Urinary bladder (tissue), 4 donors: ENCODE results near the gene HTRA3. TPM values are rescaled to one million over a fixed set of nuclear protein-coding genes. Genes with fewer than 3 reads are reported as not detected.

Experiments used
- DNase-seq: peaks from one replicate; pipeline ENCODE4 v3.0.0-alpha.2; 2015; ENCODE audit errors: extremely low spot score
- H3K27ac ChIP-seq: one replicate; pipeline ENCODE4 v1.5.1; 2013; ENCODE audit warnings: low read depth, mild to moderate bottlenecking, moderate library complexity
- H3K36me3 ChIP-seq: one replicate; pipeline ENCODE4 v1.6.1; 2013; ENCODE audit warnings: mild to moderate bottlenecking, moderate library complexity; ENCODE audit not compliant: insufficient read depth
- H3K4me1 ChIP-seq: one replicate; pipeline ENCODE4 v1.6.1; 2013; ENCODE audit warnings: mild to moderate bottlenecking, moderate library complexity; ENCODE audit not compliant: insufficient read depth
- H3K4me3 ChIP-seq: one replicate; pipeline ENCODE4 v1.5.1; 2013; ENCODE audit warnings: low read depth, low read length
- WGBS: extraction: QIAGEN DNeasy Blood & Tissue Kit; methylation state at CpG from one replicate; pipeline ENCODE4 v1.1.7; 2013; 5-methylcytosine and 5-hydroxymethylcytosine counted together
- polyA plus RNA-seq: library from polyadenylated mRNA; stranded (reverse); fragments of 200-250 nt; gene quantifications from one replicate; pipeline ENCODE4 v1.2.3, GENCODE V29; 2013
- total RNA-seq: library from RNA; depleted of rRNA; stranded (reverse); fragments of >200 nt; gene quantifications from one replicate; pipeline ENCODE4 v1.2.3, GENCODE V29; 2014
- donor health status: healthy with polysubstance abuse.
- donor health status: healthy.

Gene HTRA3
- total and polyA plus RNA-seq, 2 donors, result 37.0 to 49.2 TPM

DNA sequence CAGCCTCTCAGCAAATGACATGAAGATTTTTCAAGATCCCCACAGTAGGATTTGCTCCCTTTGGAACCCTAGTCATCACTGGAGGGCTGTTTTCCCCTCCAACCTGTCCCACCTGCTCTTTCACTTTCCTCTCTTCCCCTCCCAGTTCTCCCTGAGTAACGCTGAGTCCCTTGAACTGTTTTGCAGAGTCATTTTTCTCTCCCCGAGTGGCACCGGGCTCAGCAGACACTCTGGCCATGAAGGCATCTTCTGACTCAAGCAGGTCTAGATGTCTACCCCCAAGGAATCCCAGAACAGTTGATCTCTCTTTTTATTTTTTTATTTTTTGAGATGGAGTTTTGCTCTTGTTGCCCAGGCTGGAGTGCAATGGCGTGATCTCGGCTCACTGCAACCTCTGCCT, 52.2 kb downstream of the HTRA3 start:
- DNase-seq, result no peak

DNA sequence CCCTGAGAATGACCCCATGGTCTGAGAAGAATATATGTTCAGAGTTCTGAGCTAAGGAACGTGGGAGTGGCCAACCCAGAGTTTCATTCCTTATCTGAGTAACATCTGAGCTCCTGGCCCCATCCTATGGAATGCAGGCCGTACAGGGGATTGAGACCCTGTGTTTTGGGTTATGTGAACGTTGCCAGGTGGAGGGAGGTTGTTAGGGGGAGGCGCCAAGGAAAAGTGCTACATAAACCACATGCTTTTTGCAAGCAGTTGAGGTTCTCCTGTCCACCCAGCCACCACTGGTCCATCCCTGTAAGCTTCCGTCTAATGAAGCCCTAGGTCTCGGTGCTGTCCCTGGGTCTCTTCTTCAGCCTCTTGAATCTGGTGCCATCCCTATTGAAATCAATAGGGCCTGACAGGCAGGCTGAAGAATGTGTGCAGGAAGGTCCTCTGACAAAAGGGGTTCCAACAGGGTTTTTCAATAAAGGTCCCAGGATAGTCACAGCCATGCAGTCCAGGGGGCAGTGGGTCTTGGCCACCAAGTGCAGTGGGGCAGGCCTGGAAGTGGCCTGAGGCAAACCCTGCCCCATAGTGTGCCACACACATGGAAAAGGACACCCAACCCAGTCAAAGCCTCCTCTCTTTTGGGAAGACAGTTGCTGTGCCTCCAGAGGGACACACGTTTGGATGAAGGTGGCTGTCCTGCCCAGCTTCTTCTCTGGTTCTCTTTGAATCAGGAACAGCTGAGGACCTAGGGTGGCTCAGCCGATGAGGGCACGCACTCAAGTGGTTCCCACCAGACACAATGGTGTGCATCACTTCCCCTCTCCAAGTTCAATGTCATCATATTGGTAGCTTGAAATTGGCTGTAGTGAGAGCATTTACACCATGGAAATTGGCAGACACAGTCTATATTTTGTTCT, 53.5 kb downstream of the HTRA3 start:
- WGBS, result 83% methylated on average over 9 of the region's 9 CpGs
- DNase-seq, result no peak

More for the DNA sequence above, 52.2 kb downstream of the HTRA3 start:
- H3K4me3 ChIP-seq, result no peak overlapping the region
- 78% methylated on average over 5 of the region's 5 CpGs for whole genome bisulfite sequencing
- H3K36me3 ChIP-seq, result no peaks in the 10 kb centered on the region
- H3K27ac ChIP-seq, result no peak overlapping the region
- H3K4me1 ChIP-seq, result peaks cover 3% of the 10 kb centered on the region

DNA sequence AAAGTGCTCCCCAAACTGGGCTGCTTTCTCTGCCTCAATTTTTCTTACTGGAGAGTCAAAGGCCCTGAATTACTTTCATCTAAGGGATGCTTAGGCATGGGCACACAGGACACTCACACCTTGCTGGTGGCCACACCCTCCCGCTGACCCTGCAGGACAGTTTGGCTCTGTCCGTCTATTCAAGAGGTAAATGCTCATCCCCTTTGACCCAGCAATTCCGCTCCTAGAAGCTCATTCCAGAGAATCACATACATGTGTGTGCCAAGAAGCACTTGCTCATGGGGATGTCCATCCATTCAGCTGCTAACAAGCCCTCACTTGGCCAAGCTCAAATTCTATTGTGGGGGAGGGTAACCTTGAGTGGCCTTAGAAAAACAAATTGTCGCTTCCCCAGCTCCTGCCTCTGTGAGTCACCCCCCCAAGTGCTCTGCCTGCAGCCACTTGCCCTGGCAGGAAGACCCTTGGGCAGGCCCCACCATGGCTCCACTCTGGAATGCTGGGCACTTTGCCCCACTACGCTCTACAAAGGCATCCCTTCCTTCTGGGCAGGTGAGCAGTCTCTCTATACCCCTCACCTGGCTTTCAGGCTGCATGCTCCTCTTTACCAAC, 54.5 kb downstream of the HTRA3 start:
- no peak for DNase-seq
- WGBS, result 74% methylated on average over 5 of the region's 5 CpGs
- Histone ChIP-seq H3K4me3 (no peak overlapping the region), H3K27ac (no peak overlapping the region), H3K4me1 (peaks cover 3% of the 10 kb centered on the region), H3K36me3 (no peaks in the 10 kb centered on the region)

More for the DNA sequence above, 53.5 kb downstream of the HTRA3 start:
- H3K4me1 ChIP-seq, result peaks cover 3% of the 10 kb centered on the region
- no peak overlapping the region for H3K4me3 ChIP-seq
- H3K27ac ChIP-seq, result no peak overlapping the region
- H3K36me3 ChIP-seq, result no peaks in the 10 kb centered on the region

DNA sequence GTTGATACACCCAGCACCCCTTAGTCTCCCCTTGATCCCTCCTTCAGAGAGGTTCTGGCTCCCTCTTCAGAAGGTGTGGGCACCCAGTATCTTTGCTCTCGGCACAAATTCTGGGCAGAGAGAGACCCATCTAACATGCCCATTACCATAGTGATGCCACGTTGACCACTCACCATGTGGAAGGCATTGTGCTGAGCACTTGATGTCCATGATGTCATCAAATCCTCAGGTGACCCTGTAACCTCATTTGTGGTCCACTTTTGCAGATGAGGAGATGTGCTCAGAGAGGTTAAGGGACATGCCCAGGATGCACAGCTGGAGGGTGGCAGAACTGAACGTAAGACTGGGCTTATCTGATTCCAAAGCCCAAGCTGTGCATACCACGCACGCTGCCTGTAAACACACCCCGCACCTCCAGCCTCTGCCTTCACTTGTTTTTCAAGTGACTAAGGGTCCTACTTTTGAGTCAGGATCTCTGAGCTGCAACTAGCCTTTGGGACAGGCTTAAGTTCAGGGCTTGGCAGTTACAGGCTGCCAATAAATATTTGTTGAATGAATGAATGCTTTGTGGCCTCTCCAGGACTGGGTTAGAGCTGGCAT, 55.2 kb downstream of the HTRA3 start:
- DNase-seq, result no peak
- H3K4me3 ChIP-seq, result no peak overlapping the region
- 67% methylated on average over 6 of the region's 6 CpGs for WGBS
- H3K4me1 ChIP-seq, result peaks cover 2% of the 10 kb centered on the region
- H3K36me3 ChIP-seq, result no peaks in the 10 kb centered on the region
- no peak overlapping the region for H3K27ac ChIP-seq

DNA sequence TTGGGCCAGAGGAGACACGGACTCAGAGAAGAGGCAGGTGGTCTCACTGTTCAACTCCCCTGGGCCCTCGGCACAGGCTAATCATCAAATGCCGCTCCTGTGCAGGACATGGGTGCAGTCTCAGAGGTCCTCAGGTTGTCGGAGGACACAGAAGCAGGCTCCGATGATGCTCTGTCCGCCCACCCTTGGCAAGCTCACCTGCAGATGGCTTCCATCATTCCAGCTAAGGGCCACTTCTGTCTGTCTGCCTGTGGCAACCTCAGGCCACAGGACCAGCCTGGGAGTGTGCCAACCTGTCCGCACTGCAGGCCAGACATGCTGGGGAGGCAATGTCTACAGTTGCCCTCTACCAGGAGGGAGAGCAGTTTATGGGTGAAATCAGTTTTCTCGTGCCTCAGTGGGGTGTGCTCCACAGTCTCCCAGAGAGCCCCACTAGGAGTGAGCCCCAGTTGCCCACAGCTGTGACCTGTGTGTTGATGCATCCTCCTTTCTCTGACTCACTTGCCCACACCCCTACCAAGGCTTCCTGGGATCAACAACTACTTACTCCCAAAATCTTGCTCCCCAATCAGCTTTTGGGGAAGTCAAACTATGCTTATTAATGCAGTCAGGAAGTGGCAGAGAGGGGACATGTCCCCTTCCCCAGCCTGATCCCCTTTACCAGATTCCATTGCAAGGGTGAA, 55.9 kb downstream of the HTRA3 start:
- no peak for DNase-seq
- Histone ChIP-seq H3K4me3 (no peak overlapping the region), H3K4me1 (no peaks in the 10 kb centered on the region), H3K27ac (no peak overlapping the region), H3K36me3 (no peaks in the 10 kb centered on the region)
- 66% methylated on average over 8 of the region's 8 CpGs for WGBS

DNA sequence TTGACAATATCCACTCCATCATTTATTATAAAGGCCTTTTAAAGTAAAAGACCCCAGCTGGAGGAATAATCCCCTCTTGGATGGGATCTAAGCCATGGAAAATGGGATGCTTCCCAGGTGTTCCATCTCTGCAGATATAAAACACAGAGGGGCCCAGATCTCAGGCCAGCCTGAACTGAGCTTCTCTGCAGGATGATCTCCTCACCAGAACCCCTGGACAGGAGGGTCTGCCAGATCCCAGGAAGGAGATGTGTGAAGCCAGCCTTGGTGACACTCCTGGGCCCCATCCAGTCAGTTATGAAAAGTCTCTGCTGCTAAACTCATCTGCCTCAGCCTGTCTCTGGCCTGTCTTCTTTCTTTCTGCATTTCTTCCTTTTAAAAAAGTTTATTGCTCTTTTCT, 56.7 kb downstream of the HTRA3 start:
- Histone ChIP-seq H3K36me3 (no peaks in the 10 kb centered on the region), H3K4me3 (no peak overlapping the region), H3K27ac (no peak overlapping the region), H3K4me1 (no peaks in the 10 kb centered on the region)
- DNase-seq, result no peak

DNA sequence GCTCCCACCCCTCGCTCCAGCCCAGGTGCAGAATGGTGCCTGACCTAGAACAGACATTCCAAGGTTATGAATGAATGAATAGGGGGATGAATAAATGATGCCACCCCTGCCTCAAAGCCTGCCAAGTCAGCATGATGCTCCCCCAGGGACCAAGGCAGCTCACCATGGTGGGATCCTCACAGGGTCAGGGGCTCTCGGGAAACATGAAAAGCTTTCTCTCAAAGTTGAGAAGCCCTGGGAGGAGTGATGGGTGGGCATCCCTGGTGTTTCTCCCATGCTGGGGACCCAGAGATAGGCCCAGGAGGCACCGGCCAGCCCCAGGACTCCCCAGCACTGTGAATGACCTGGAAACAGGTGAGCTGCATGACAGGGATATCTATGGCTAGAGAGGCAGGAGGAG, 58.9 kb downstream of the HTRA3 start:
- H3K27ac ChIP-seq, result no peak overlapping the region
- H3K4me3 ChIP-seq, result no peak overlapping the region
- WGBS, result 82% methylated on average over 3 of the region's 3 CpGs
- no peaks in the 10 kb centered on the region for H3K4me1 ChIP-seq
- no peak for DNase-seq
- no peaks in the 10 kb centered on the region for H3K36me3 ChIP-seq

DNA sequence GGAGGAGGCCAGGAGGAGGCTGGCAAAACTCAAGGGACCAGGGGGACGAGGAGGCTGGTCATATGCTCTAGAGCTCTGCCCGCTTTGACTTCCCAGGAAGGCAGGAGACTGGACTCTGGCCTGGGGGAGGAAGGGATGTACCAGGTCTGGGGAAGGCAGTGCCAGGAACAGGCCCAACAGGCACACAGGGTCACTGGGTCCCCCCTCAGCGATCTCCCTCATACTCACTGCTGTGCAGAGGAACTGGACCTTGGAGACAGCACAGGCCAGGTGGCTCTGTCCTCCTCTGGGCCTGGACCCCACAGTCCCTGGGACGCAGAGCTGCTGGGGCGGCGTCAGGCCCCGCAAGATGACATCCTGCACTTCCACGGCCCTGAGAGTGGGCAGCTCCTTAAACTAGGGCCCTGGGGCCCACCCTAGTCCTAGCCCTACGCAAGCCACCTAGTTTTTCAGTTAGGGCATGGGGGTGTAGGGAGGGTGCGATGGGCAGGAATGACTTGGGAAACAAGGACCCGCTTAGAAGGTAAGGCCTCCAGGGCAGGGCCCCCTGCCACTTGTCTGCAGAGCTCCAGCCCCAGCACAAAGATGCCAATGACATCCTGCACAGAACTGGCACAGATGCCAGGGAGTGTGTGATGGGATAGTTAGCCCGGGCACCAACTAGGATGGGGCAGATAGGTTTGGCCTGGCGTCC, 59.5 kb downstream of the HTRA3 start:
- H3K4me1 ChIP-seq, result no peaks in the 10 kb centered on the region
- no peaks in the 10 kb centered on the region for H3K36me3 ChIP-seq
- H3K27ac ChIP-seq, result no peak overlapping the region
- WGBS, result 91% methylated on average over 13 of the region's 13 CpGs
- no peak overlapping the region for H3K4me3 ChIP-seq
- no peak for DNase-seq

DNA sequence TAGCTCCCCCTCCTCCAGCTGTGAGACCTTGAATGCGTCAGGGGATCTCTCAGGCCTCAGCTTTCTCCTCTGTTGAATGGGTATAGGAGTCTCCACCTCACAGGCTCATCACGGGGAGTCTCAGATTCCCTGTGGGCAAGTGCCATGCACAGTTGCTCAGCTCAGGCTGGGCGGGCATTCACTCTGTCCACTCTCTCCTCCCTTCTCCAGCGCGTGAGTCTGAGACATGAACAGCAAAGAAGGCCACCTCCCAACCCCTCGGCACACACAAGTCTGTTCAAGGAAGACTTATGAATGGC, 60.0 kb downstream of the HTRA3 start:
- Histone ChIP-seq H3K36me3 (no peaks in the 10 kb centered on the region), H3K27ac (no peak overlapping the region), H3K4me3 (no peak overlapping the region), H3K4me1 (no peaks in the 10 kb centered on the region)
- no peak for DNase-seq
- 81% methylated on average over 6 of the region's 6 CpGs for WGBS

DNA sequence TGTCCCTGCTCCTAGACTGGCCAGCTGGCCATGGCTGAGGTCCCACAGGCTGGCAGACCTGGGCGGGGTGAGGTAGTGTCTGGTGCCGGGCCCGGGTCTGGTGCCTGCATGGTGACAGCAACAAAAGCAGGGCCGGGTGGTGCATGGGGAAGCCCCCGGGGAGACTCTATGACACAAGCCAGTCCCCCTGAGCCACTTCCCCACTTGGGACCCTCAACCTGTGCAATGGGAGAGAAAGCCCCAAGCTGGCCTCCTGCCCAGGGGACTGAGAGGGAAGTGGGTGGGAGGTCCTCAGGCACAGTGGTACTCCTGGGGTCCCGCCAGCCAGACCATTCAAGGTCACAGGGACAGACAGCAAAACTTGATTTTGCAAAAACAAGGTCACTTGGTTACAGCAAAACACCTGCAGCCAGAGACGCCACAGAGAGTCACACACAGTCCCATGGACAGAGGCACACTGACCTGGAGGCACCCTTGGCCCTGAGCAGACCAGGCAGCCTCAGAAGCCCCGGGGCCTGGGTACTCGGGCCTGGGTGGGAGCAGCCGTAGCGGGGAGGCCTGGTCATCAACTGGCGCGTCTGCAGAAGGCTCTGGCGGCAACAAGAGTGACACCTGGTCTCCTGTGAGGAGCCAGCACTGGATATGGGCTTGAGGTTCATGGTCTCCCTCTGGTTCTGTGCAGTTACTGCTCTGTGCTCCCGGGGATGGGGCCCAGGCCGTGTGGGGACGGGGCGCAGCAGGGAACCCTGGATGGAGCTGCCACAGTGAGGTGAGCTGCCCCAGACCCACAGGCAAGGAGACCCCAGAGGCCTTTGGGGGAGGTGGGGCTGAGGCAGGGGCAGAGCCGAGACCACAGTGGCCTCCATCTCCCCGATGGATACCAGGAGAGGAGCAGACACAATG, 60.6 kb downstream of the HTRA3 start:
- Histone ChIP-seq H3K4me3 (no peak overlapping the region), H3K4me1 (no peaks in the 10 kb centered on the region), H3K27ac (no peak overlapping the region), H3K36me3 (no peaks in the 10 kb centered on the region)
- DNase-seq, result no peak
- WGBS, result 90% methylated on average over 20 of the region's 20 CpGs

DNA sequence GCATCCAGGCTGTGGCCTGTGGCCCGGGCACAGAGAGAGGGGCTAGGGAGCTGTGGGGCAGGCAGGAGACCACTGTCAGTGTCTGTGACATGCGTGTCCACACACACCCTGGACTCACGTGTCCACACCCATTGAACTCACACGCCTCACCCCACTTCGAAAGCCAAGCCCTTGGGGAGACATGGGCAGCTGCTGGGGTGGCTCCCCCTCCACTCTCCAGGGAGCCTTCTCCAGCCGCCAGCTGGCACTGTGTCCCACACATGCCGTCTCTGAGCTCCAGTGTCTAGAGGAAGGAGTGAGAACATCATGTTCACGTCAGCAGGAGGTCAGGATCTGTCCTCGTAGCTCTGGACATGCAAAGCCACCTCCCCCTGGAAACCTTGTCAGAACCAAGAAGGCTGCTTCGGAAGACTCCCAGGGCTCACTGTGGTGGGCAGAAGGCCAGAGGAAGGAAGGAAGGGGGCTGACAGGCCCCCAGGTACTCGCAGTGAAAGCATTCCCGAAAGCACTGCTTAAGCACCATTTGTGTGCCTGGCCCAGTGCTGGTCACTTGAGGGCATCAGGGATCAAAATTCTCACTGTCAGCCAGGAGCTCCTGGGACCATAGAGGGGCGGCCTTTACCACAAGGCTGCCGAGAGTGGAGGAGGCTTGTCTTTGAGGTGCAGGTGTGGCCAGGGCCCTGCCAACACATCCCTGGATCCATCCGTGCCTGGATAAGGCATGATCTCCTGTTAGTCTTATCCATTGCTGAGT, 61.4 kb downstream of the HTRA3 start:
- H3K27ac ChIP-seq, result no peak overlapping the region

DNA sequence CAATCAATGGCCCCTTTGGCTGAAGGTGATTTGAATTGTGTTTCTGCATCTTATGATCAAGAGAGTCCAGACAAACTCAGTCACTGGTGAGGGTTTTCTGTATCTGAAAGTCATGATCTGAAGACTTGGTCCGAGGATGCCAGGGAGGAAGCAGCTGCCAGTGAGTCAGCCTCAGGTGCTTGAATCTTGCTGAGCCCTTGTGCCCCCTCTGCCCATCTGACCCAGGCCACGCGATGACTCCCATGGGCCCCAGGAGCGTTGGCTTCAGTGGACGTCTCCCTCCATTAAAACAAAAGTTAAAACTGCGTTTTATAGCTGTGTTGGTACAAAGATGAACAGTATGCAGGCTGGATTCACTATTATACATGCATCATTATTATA, 62.0 kb downstream of the HTRA3 start:
- DNase-seq, result no peak
- Histone ChIP-seq H3K36me3 (no peaks in the 10 kb centered on the region), H3K4me3 (no peak overlapping the region), H3K4me1 (no peaks in the 10 kb centered on the region), H3K27ac (no peak overlapping the region)
- 90% methylated on average over 6 of the region's 6 CpGs for WGBS

More for the DNA sequence above, 61.4 kb downstream of the HTRA3 start:
- no peak for DNase-seq
- Histone ChIP-seq H3K4me1 (no peaks in the 10 kb centered on the region), H3K36me3 (no peaks in the 10 kb centered on the region), H3K4me3 (no peak overlapping the region)
- WGBS, result 62% methylated on average over 15 of the region's 15 CpGs
